AG09309 (cell line): Measurements from ENCODE around the gene INPP5A.
"Not testable (repeated sequence)": the region's sequence is repeated elsewhere in the genome, so short reads cannot be mapped to it uniquely, and the experiment has no call there.

Experiments
- DNase-seq: peaks from one replicate; pipeline ENCODE4 v3.0.0-alpha.2; 2010; ENCODE audit warnings: low read depth
- H3K4me3 ChIP-seq: 2 replicates; pipeline ENCODE4 v1.5.1; 2011; ENCODE audit warnings: mild to moderate bottlenecking, low read depth, low read length, moderate library complexity; ENCODE audit not compliant: control insufficient read depth
- TF ChIP-seq, protein P1 (sequence below): IDR thresholded peaks from 2 replicates; pipeline ENCODE4 v1.5.1; 2011; ENCODE audit warnings: mild to moderate bottlenecking, low read depth, low read length, inconsistent platforms; ENCODE audit not compliant: insufficient read depth, control insufficient read depth; ENCODE audit errors: missing control alignments

The INPP5A gene

DNA sequence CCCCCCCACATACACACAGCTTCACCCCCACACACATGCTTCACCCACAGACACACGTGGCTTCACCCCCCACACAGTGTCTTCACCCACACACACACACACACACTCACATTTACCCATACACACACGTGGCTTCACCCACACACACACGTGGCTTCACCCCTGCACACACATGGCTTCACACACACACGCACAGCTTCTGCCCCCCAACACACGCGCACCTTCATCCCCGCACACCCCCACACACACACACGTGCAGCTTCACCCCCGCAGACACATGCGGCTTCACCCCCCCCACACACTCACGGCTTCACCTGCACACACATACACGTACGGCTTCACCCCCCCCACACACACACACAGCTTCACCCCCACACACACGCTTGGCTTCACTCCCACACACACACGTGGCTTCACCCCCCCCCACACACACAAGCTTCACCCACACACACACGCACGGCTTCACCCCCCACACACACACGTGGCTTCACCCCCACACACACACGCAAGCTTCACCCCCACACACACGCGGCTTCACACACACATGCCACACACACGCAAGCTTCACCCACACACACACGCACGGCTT lies 165.9 kb downstream of the INPP5A start:
- H3K4me3 ChIP-seq, result no peak overlapping the region
- DNase-seq, result no peak

GRCh38 chr10:132704008-132704814 lies 166.6 kb downstream of the INPP5A start:
- TF ChIP-seq, protein P1, sequence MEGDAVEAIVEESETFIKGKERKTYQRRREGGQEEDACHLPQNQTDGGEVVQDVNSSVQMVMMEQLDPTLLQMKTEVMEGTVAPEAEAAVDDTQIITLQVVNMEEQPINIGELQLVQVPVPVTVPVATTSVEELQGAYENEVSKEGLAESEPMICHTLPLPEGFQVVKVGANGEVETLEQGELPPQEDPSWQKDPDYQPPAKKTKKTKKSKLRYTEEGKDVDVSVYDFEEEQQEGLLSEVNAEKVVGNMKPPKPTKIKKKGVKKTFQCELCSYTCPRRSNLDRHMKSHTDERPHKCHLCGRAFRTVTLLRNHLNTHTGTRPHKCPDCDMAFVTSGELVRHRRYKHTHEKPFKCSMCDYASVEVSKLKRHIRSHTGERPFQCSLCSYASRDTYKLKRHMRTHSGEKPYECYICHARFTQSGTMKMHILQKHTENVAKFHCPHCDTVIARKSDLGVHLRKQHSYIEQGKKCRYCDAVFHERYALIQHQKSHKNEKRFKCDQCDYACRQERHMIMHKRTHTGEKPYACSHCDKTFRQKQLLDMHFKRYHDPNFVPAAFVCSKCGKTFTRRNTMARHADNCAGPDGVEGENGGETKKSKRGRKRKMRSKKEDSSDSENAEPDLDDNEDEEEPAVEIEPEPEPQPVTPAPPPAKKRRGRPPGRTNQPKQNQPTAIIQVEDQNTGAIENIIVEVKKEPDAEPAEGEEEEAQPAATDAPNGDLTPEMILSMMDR, result no peak
- no peak for DNase-seq
- no peak overlapping the region for H3K4me3 ChIP-seq

More for the DNA sequence above, 165.9 kb downstream of the INPP5A start:
- TF ChIP-seq, protein P1, result no peak

- DNase-seq, H3K4me3 ChIP-seq: not testable (repeated sequence)
These were observed 167.2 kb downstream of the INPP5A start for GRCh38 chr10:132704815-132705064.

DNA sequence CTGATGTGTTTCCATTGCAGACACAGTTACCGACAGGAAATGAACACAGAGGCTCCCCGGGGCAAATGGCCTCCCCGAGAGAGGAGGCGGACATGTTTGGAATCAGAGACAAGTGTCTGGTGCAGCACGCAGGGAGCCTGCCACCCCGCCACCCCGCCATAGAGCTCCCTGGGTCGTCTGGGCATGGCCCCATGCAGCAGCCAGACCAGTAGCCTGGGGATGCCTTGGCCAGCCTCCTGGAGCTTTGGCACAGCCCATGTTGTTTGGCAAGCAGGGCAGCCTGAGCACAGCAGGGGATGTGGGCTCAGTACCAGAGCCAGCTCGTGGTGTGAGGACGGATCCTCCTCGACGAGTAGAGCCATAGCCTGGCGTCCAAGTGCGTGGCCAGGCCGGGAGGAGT lies 167.6 kb downstream of the INPP5A start:
- TF ChIP-seq, protein P1, result no peak
- DNase-seq, result no peak
- no peak overlapping the region for H3K4me3 ChIP-seq

DNA sequence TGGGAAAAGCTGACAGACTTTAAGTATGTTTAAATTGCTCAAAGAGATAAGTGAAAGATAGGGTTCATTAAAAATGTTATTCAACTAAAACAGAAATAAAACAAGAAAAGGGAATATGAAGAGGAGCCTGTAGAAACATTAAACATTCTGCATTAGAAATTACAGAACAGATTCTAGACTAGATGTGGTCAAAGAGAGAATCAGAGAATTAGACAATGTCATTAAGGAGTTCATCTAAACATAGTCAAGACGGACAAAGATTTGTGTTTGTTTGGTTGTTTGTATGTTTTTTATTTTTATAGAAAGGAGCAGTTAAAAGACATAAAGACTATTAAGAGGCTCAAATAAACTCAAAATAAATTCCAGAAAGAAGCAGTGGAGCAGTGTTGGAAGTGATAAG lies 168.4 kb downstream of the INPP5A start:
- H3K4me3 ChIP-seq, result no peak overlapping the region
- TF ChIP-seq, protein P1, result no peak
- no peak for DNase-seq

DNA sequence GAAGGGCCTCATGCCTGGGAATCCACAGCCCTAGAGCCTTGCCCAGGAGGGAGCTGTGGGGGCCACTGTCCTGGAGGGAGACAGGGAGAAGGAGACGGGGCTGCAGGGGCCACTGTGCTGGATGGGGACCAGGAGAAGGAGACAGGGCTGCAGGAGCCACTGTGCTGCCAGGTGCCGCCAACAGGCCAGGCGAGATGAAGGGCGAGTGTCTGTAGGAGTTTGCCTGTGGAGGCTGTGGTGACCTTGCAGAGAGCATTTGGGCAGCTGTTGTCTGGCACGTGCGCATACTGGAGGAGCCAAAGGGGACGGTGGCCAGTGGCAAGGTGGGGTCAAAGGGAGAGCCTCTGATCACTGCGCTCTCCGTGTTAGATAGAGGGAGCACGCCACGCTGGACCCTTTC lies 169.1 kb downstream of the INPP5A start:
- no peak overlapping the region for H3K4me3 ChIP-seq
- TF ChIP-seq, protein P1, result no peak
- DNase-seq, result no peak

GRCh38 chr10:132707121-132707775 lies 169.7 kb downstream of the INPP5A start:
- no peak for DNase-seq
- no peak overlapping the region for H3K4me3 ChIP-seq
- TF ChIP-seq, protein P1, result no peak
